ENCODE results near the gene PRADC1. TPM values are rescaled to one million over a fixed set of nuclear protein-coding genes. Genes with fewer than 3 reads are reported as not detected.

The PRADC1 gene
- total and polyA plus RNA-seq, 7 experiments from 2014 or later, result 4.3 to 29.5 (median 8.8) TPM

GRCh38 chr2:73243884-73244570 is 11.0 kb upstream of the PRADC1 start:
- H3K27ac Mint-ChIP-seq, result peak overlapping the region in 2 of 9 donors; percentile 33 to 46
- ChIA-PET CTCF (interaction anchor here (0.9 kb wide), 1 partner anchor 33 kb away, joined by 3 read pairs; no protein-coding TSS in a partner anchor), POLR2A (interaction anchor here (1.2 kb wide), 1 partner anchor 9 kb away, joined by 4 read pairs; no protein-coding TSS in a partner anchor)

GRCh38 chr2:73239776-73240175 is 6.7 kb upstream of the PRADC1 start:
- Histone ChIP-seq H3K4me1 (ENCODE audit: control insufficient read depth in 2 of 2, insufficient read depth in 2 of 2, low read length in 2 of 2) (peaks cover 10 to 11% of the 10 kb centered on the region in 2 donors), H3K4me3 (ENCODE audit: low read length) (no peak overlapping the region), H3K36me3 (ENCODE audit: control insufficient read depth in 2 of 3, insufficient read depth in 3 of 3, low read length in 3 of 3) (peaks cover 14 to 56% (median 24%) of the 10 kb centered on the region in 3 experiments), H3K27me3 (ENCODE audit: control insufficient read depth in 2 of 2, insufficient read depth in 2 of 2, low read length in 2 of 2) (no peaks in the 10 kb centered on the region), H3K27ac (ENCODE audit: low read depth, low read length) (no peak overlapping the region), H3K9me3 (ENCODE audit: control insufficient read depth in 2 of 3, low read length in 3 of 3) (no peaks in the 10 kb centered on the region)
- ATAC-seq (no peak), DNase-seq (no peak)
- Mint-ChIP-seq H3K36me3 (peaks cover 0 to 19% (median 7%) of the 10 kb centered on the region in 5 donors), H3K4me1 (peaks cover 23 to 50% (median 42%) of the 10 kb centered on the region in 7 donors), H3K27ac (peak overlapping the region in 2 of 9 donors; percentile 8 to 86), H3K9me3 (no peaks in the 10 kb centered on the region), H3K4me3 (no peak overlapping the region), H3K27me3 (no peaks in the 10 kb centered on the region)
- POLR2A ChIA-PET, result interaction anchor here (1.0 kb wide), 1 partner anchor 169 kb away, joined by 3 read pairs; no protein-coding TSS in a partner anchor
- intact Hi-C loops (cut with micrococcal nuclease), result loop anchor here (10.0 kb wide), 7 partner anchors 545 to 1605 kb away; partner anchors contain the start of genes C2orf78 (in 1 of the 2), CCDC142 (in 1 of the 2), DUSP11 (in 1 of the 2) and HK2 (in 1 of the 2)
- CTCF ChIA-PET, result interaction anchor here (0.7 kb wide), 1 partner anchor 609 kb away, joined by 3 read pairs; no protein-coding TSS in a partner anchor

More at GRCh38 chr2:73243884-73244570, 11.0 kb upstream of the PRADC1 start:
- Histone ChIP-seq H3K4me3 (ENCODE audit: low read length) (no peak overlapping the region), H3K4me1 (ENCODE audit: control insufficient read depth in 2 of 2, insufficient read depth in 2 of 2, low read length in 2 of 2) (no peaks in the 10 kb centered on the region), H3K27me3 (ENCODE audit: control insufficient read depth in 2 of 2, insufficient read depth in 2 of 2, low read length in 2 of 2) (no peaks in the 10 kb centered on the region), H3K27ac (ENCODE audit: low read depth, low read length) (no peak overlapping the region), H3K36me3 (ENCODE audit: control insufficient read depth in 2 of 3, insufficient read depth in 3 of 3, low read length in 3 of 3) (peaks cover 34 to 91% (median 50%) of the 10 kb centered on the region in 3 experiments), H3K9me3 (ENCODE audit: control insufficient read depth in 2 of 3, low read length in 3 of 3) (no peaks in the 10 kb centered on the region)
- intact Hi-C loops (cut with micrococcal nuclease), result no loop called here
- Mint-ChIP-seq H3K9me3 (no peaks in the 10 kb centered on the region), H3K4me3 (no peak overlapping the region), H3K4me1 (peaks cover 3 to 25% (median 11%) of the 10 kb centered on the region in 7 donors), H3K27me3 (no peaks in the 10 kb centered on the region), H3K36me3 (peaks cover 16 to 39% (median 21%) of the 10 kb centered on the region in 5 donors)
- DNase-seq (no peak), ATAC-seq (no peak)

GRCh38 chr2:73238976-73239375 is 5.9 kb upstream of the PRADC1 start:
- Histone ChIP-seq H3K4me3 (ENCODE audit: low read length) (no peak overlapping the region), H3K9me3 (ENCODE audit: control insufficient read depth in 2 of 3, low read length in 3 of 3) (no peaks in the 10 kb centered on the region), H3K36me3 (ENCODE audit: control insufficient read depth in 2 of 3, insufficient read depth in 3 of 3, low read length in 3 of 3) (peaks cover 11 to 48% (median 16%) of the 10 kb centered on the region in 3 experiments), H3K27me3 (ENCODE audit: control insufficient read depth in 2 of 2, insufficient read depth in 2 of 2, low read length in 2 of 2) (no peaks in the 10 kb centered on the region), H3K4me1 (ENCODE audit: control insufficient read depth in 2 of 2, insufficient read depth in 2 of 2, low read length in 2 of 2) (peaks cover 10 to 11% of the 10 kb centered on the region in 2 donors), H3K27ac (ENCODE audit: low read depth, low read length) (no peak overlapping the region)
- ChIA-PET POLR2A (no interaction called here), CTCF (no interaction called here)
- DNase-seq (no peak), ATAC-seq (no peak)
- Mint-ChIP-seq H3K9me3 (no peaks in the 10 kb centered on the region), H3K27ac (peak overlapping the region in 3 of 9 donors; percentile 41 to 86 (median 81)), H3K4me1 (peaks cover 25 to 45% (median 43%) of the 10 kb centered on the region in 7 donors), H3K27me3 (no peaks in the 10 kb centered on the region), H3K36me3 (peaks cover 0 to 12% (median under 1%) of the 10 kb centered on the region in 5 donors), H3K4me3 (no peak overlapping the region)
- intact Hi-C loops (cut with micrococcal nuclease), result loop anchor here (10.0 kb wide), 7 partner anchors 546 to 1606 kb away; partner anchors contain the start of genes C2orf78 (in 1 of the 2), CCDC142 (in 1 of the 2), DUSP11 (in 1 of the 2) and HK2 (in 1 of the 2)

- ATAC-seq, result no peak
- Mint-ChIP-seq H3K9me3 (no peaks in the 10 kb centered on the region), H3K4me1 (peaks cover 25 to 45% (median 43%) of the 10 kb centered on the region in 7 donors), H3K4me3 (peak overlapping the region in 1 of 10 donors; percentile 53), H3K27me3 (peaks cover 0 to 2% (median 0%) of the 10 kb centered on the region in 5 donors), H3K36me3 (peaks cover 0 to 11% (median 0%) of the 10 kb centered on the region in 5 donors), H3K27ac (peak overlapping the region in 3 of 9 donors; percentile 28 to 86 (median 49))
- Histone ChIP-seq H3K27ac (ENCODE audit: low read depth, low read length) (no peak overlapping the region), H3K4me1 (ENCODE audit: control insufficient read depth in 2 of 2, insufficient read depth in 2 of 2, low read length in 2 of 2) (peaks cover 10 to 11% of the 10 kb centered on the region in 2 donors), H3K36me3 (ENCODE audit: control insufficient read depth in 2 of 3, insufficient read depth in 3 of 3, low read length in 3 of 3) (peaks cover 6 to 41% (median 10%) of the 10 kb centered on the region in 3 experiments), H3K9me3 (ENCODE audit: control insufficient read depth in 2 of 3, low read length in 3 of 3) (no peaks in the 10 kb centered on the region), H3K4me3 (ENCODE audit: low read length) (no peak overlapping the region), H3K27me3 (ENCODE audit: control insufficient read depth in 2 of 2, insufficient read depth in 2 of 2, low read length in 2 of 2) (no peaks in the 10 kb centered on the region)
- ChIA-PET CTCF (interaction anchor here (1.6 kb wide), 1 partner anchor 26 kb away, joined by 3 read pairs; no protein-coding TSS in a partner anchor), POLR2A (no interaction called here)
- no peak for DNase-seq
- intact Hi-C loops (cut with micrococcal nuclease), result loop anchor here (10.0 kb wide), 7 partner anchors 547 to 1607 kb away; partner anchors contain the start of genes C2orf78 (in 1 of the 2), CCDC142 (in 1 of the 2), DUSP11 (in 1 of the 2) and HK2 (in 1 of the 2)
Observed at GRCh38 chr2:73238149-73238548, 5.1 kb upstream of the PRADC1 start.

- ChIA-PET CTCF (interaction anchor here (1.6 kb wide), 1 partner anchor 25 kb away, joined by 3 read pairs; no protein-coding TSS in a partner anchor), POLR2A (interaction anchor here (0.7 kb wide), 1 partner anchor 60 kb away, joined by 3 read pairs; no protein-coding TSS in a partner anchor)
- Histone ChIP-seq H3K27ac (ENCODE audit: low read depth, low read length) (no peak overlapping the region), H3K4me1 (ENCODE audit: control insufficient read depth in 2 of 2, insufficient read depth in 2 of 2, low read length in 2 of 2) (peaks cover 15% of the 10 kb centered on the region in 2 donors), H3K36me3 (ENCODE audit: control insufficient read depth in 2 of 3, insufficient read depth in 3 of 3, low read length in 3 of 3) (peaks cover 0 to 32% (median 3%) of the 10 kb centered on the region in 3 experiments), H3K27me3 (ENCODE audit: control insufficient read depth in 2 of 2, insufficient read depth in 2 of 2, low read length in 2 of 2) (no peaks in the 10 kb centered on the region), H3K4me3 (ENCODE audit: low read length) (no peak overlapping the region), H3K9me3 (ENCODE audit: control insufficient read depth in 2 of 3, low read length in 3 of 3) (no peaks in the 10 kb centered on the region)
- Mint-ChIP-seq H3K4me3 (peak overlapping the region in 3 of 10 donors; percentile 1 to 91 (median 11)), H3K9me3 (no peaks in the 10 kb centered on the region), H3K36me3 (peaks cover 0 to 6% (median 0%) of the 10 kb centered on the region in 5 donors), H3K27ac (peak overlapping the region; percentile 0 to 96 (median 19)), H3K4me1 (peaks cover 28 to 53% (median 48%) of the 10 kb centered on the region in 7 donors), H3K27me3 (peaks cover 0 to 2% (median 0%) of the 10 kb centered on the region in 5 donors)
- ATAC-seq (no peak), DNase-seq (no peak)
- intact Hi-C loops (cut with micrococcal nuclease), result loop anchor here (10.0 kb wide), 7 partner anchors 548 to 1608 kb away; partner anchors contain the start of genes C2orf78 (in 1 of the 2), CCDC142 (in 1 of the 2), DUSP11 (in 1 of the 2) and HK2 (in 1 of the 2)
Observed at GRCh38 chr2:73237168-73237567, 4.1 kb upstream of the PRADC1 start.
